ENCODE measurements around the gene TENT4B. TPM values are rescaled to one million over a fixed set of nuclear protein-coding genes. Genes with fewer than 3 reads are reported as not detected.

The TENT4B gene
- polyA plus RNA-seq, 1 of the 3 experiments (the other 2 are of a cell fraction), result 5.6 TPM

- ChIA-PET CTCF (no interaction called here), POLR2A (no interaction called here)
- H3K27ac ChIP-seq (ENCODE audit: low read depth in 2 of 2, low read length in 1 of 2), result no peak overlapping the region
- no peaks in the 10 kb centered on the region for H3F3A ChIP-seq (replicated peaks; ENCODE audit: insufficient read depth)
- DNase-seq, result no peak
- H3K4me3 ChIP-seq (ENCODE audit: low read depth in 2 of 2, low read length in 1 of 2), result no peak overlapping the region
- H3K36me3 ChIP-seq (replicated peaks in 1 of 2; ENCODE audit: control insufficient read depth in 1 of 2, insufficient read depth in 2 of 2, low read length in 1 of 2), result no peaks in the 10 kb centered on the region
- WGBS (ENCODE audit: low lambda C conversion rate), result 91% methylated on average over 7 of the region's 8 CpGs
- peaks cover 7 to 15% of the 10 kb centered on the region in 2 experiments; a peak in 2 of 4 replicates for H3K4me1 ChIP-seq (ENCODE audit: control insufficient read depth in 1 of 2, insufficient read depth in 2 of 2, low read depth in 1 of 2, low read length in 1 of 2)
- H3K4me2 ChIP-seq, result no peak overlapping the region
- H3K9me2 ChIP-seq, result no peaks in the 10 kb centered on the region
- H4K20me1 ChIP-seq (ENCODE audit: insufficient read depth), result no peaks in the 10 kb centered on the region
- H3K79me2 ChIP-seq (ENCODE audit: insufficient read depth), result peaks cover 5% of the 10 kb centered on the region; the same call in 1 of the 2 replicates
- TF ChIP-seq YY1 (IDR thresholded peaks at IDR 0.05; ENCODE audit: low read depth) (no peak), EZH2phosphoT487 (IDR thresholded peaks at IDR 0.05; ENCODE audit: borderline replicate concordance, low read depth) (no peak)
- TF ChIP-seq, protein P1, sequence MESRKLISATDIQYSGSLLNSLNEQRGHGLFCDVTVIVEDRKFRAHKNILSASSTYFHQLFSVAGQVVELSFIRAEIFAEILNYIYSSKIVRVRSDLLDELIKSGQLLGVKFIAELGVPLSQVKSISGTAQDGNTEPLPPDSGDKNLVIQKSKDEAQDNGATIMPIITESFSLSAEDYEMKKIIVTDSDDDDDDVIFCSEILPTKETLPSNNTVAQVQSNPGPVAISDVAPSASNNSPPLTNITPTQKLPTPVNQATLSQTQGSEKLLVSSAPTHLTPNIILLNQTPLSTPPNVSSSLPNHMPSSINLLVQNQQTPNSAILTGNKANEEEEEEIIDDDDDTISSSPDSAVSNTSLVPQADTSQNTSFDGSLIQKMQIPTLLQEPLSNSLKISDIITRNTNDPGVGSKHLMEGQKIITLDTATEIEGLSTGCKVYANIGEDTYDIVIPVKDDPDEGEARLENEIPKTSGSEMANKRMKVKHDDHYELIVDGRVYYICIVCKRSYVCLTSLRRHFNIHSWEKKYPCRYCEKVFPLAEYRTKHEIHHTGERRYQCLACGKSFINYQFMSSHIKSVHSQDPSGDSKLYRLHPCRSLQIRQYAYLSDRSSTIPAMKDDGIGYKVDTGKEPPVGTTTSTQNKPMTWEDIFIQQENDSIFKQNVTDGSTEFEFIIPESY (IDR thresholded peaks at IDR 0.05; ENCODE audit: borderline replicate concordance, low read depth), result no peak
- H3K9ac ChIP-seq, result no peak overlapping the region
- no peak overlapping the region for H2AFZ ChIP-seq (ENCODE audit: low read depth)
- H3K9me3 ChIP-seq, result no peaks in the 10 kb centered on the region
- H3K27me3 ChIP-seq (ENCODE audit: insufficient read depth), result no peaks in the 10 kb centered on the region
Observed at GRCh38 chr16:50248845-50249244, 95.7 kb downstream of the TENT4B start.

- H3K36me3 ChIP-seq (replicated peaks in 1 of 2; ENCODE audit: control insufficient read depth in 1 of 2, insufficient read depth in 2 of 2, low read length in 1 of 2), result no peaks in the 10 kb centered on the region
- POLR2A ChIA-PET, result no interaction called here
- no peak overlapping the region for H2AFZ ChIP-seq (ENCODE audit: low read depth)
- H3K4me3 ChIP-seq (ENCODE audit: low read depth in 2 of 2, low read length in 1 of 2), result no peak overlapping the region
- TF ChIP-seq POLR2AphosphoS5 (IDR thresholded peaks at IDR 0.05; ENCODE audit: low read depth, low read length) (no peak), SMC3 (IDR thresholded peaks at IDR 0.05; ENCODE audit: low read depth, low read length) (no peak), RAD21 (IDR thresholded peaks at IDR 0.05; ENCODE audit: low read length) (no peak), FOXJ3 (CRISPR knock-in tag; IDR thresholded peaks at IDR 0.05) (no peak), TEAD4 (IDR thresholded peaks at IDR 0.05; ENCODE audit: borderline replicate concordance, insufficient read depth) (no peak), EZH2phosphoT487 (IDR thresholded peaks at IDR 0.05; ENCODE audit: borderline replicate concordance, low read depth) (no peak), NFIC (IDR thresholded peaks at IDR 0.05; ENCODE audit: borderline replicate concordance) (no peak), SIN3A (IDR thresholded peaks at IDR 0.05; ENCODE audit: borderline replicate concordance, low read depth, low read length) (no peak), CHD2 (IDR thresholded peaks at IDR 0.05; ENCODE audit: low read length, partially characterized antibody) (no peak), TAF1 (IDR thresholded peaks at IDR 0.05; ENCODE audit: borderline replicate concordance, low read depth, low read length) (no peak), RXRA (IDR thresholded peaks at IDR 0.05; ENCODE audit: borderline replicate concordance, low read depth) (no peak), GATA2 (CRISPR knock-in tag; IDR thresholded peaks at IDR 0.05) (no peak)
- TF ChIP-seq, protein P2, sequence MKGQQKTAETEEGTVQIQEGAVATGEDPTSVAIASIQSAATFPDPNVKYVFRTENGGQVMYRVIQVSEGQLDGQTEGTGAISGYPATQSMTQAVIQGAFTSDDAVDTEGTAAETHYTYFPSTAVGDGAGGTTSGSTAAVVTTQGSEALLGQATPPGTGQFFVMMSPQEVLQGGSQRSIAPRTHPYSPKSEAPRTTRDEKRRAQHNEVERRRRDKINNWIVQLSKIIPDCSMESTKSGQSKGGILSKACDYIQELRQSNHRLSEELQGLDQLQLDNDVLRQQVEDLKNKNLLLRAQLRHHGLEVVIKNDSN (IDR thresholded peaks at IDR 0.05; ENCODE audit: borderline replicate concordance, low read depth), result no peak
- TF ChIP-seq, protein P3, sequence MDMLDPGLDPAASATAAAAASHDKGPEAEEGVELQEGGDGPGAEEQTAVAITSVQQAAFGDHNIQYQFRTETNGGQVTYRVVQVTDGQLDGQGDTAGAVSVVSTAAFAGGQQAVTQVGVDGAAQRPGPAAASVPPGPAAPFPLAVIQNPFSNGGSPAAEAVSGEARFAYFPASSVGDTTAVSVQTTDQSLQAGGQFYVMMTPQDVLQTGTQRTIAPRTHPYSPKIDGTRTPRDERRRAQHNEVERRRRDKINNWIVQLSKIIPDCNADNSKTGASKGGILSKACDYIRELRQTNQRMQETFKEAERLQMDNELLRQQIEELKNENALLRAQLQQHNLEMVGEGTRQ (IDR thresholded peaks at IDR 0.05; ENCODE audit: borderline replicate concordance, low read depth, low read length), result no peak
- TF ChIP-seq, protein P4, sequence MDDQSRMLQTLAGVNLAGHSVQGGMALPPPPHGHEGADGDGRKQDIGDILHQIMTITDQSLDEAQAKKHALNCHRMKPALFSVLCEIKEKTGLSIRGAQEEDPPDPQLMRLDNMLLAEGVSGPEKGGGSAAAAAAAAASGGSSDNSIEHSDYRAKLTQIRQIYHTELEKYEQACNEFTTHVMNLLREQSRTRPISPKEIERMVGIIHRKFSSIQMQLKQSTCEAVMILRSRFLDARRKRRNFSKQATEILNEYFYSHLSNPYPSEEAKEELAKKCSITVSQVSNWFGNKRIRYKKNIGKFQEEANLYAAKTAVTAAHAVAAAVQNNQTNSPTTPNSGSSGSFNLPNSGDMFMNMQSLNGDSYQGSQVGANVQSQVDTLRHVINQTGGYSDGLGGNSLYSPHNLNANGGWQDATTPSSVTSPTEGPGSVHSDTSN (IDR thresholded peaks at IDR 0.05), result no peak
- TF ChIP-seq, protein P5, sequence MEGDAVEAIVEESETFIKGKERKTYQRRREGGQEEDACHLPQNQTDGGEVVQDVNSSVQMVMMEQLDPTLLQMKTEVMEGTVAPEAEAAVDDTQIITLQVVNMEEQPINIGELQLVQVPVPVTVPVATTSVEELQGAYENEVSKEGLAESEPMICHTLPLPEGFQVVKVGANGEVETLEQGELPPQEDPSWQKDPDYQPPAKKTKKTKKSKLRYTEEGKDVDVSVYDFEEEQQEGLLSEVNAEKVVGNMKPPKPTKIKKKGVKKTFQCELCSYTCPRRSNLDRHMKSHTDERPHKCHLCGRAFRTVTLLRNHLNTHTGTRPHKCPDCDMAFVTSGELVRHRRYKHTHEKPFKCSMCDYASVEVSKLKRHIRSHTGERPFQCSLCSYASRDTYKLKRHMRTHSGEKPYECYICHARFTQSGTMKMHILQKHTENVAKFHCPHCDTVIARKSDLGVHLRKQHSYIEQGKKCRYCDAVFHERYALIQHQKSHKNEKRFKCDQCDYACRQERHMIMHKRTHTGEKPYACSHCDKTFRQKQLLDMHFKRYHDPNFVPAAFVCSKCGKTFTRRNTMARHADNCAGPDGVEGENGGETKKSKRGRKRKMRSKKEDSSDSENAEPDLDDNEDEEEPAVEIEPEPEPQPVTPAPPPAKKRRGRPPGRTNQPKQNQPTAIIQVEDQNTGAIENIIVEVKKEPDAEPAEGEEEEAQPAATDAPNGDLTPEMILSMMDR (IDR thresholded peaks at IDR 0.05), result no peak
- no peaks in the 10 kb centered on the region for H4K20me1 ChIP-seq (ENCODE audit: insufficient read depth)
- no peaks in the 10 kb centered on the region for H3F3A ChIP-seq (replicated peaks; ENCODE audit: insufficient read depth)
- WGBS (ENCODE audit: low lambda C conversion rate), result 68% methylated on average over 10 of the region's 15 CpGs
- DNase-seq, result no peak
- no peaks in the 10 kb centered on the region for H3K9me3 ChIP-seq
- CTCF ChIA-PET, result interaction anchor here (0.7 to 1.8 kb wide), 4 partner anchors 10 to 227 kb away, joined by 3 to 8 read pairs (median 4); partner anchors contain the start of gene CNEP1R1
- peak overlapping the region; percentile 8; the same call in 1 of the 2 replicates for H3K4me2 ChIP-seq
- H3K79me2 ChIP-seq (ENCODE audit: insufficient read depth), result peaks cover 2% of the 10 kb centered on the region; the same call in 1 of the 2 replicates
- peak overlapping the region in 1 of 2 experiments; percentile 45; a peak in 2 of 4 replicates for H3K27ac ChIP-seq (ENCODE audit: low read depth in 2 of 2, low read length in 1 of 2)
- no peaks in the 10 kb centered on the region for H3K27me3 ChIP-seq (ENCODE audit: insufficient read depth)
- 0 out of 2 replicates have a peak overlapping the region, but pooled peaks have one; percentile 8 for H3K9ac ChIP-seq
- H3K4me1 ChIP-seq (ENCODE audit: control insufficient read depth in 1 of 2, insufficient read depth in 2 of 2, low read depth in 1 of 2, low read length in 1 of 2), result peaks cover 7 to 11% of the 10 kb centered on the region in 2 experiments; a peak in 2 of 4 replicates
- no peaks in the 10 kb centered on the region for H3K9me2 ChIP-seq
Observed at GRCh38 chr16:50251375-50252081, 98.4 kb downstream of the TENT4B start.

Data from SK-N-SH (cell line).